Esophagus muscularis mucosa (tissue), 4 donors: Measurements from ENCODE around the gene KDF1. TPM values are rescaled to one million over a fixed set of nuclear protein-coding genes. Genes with fewer than 3 reads are reported as not detected.

Experiments
- DNase-seq: peaks from one replicate; pipeline ENCODE4 v3.0.0-alpha.2; 2017; ENCODE audit errors: extremely low spot score
- H3K27ac ChIP-seq, 4 donors: fragments of 200-600 bp; sonication (generic); replicated peaks in 1 of 4; 1 replicate in 3 of 4; 2 replicates in 1 of 4; pipeline ENCODE4 v1.5.1; 2016 to 2019; ENCODE audit warnings: mild to moderate bottlenecking in 1 of 4
- H3K27me3 ChIP-seq, 4 donors: fragments of 200-600 bp; sonication (generic); one replicate each; pipeline versions ENCODE4 v1.5.1 to v1.6.0; 2016 to 2019
- H3K36me3 ChIP-seq, 4 donors: fragments of 200-600 bp; sonication (generic); one replicate each; pipeline ENCODE4 v1.5.1; 2016 to 2019
- H3K4me1 ChIP-seq, 4 donors: fragments of 200-600 bp; sonication (generic); one replicate each; pipeline ENCODE4 v1.5.1; 2016 to 2019
- H3K4me3 ChIP-seq, 4 donors: fragments of 200-600 bp; sonication (generic); 1 replicate in 2 of 4; 2 replicates in 2 of 4; pipeline ENCODE4 v1.5.1; 2016 to 2019; ENCODE audit warnings: mild to moderate bottlenecking in 4 of 4, moderate library complexity in 1 of 4
- H3K9me3 ChIP-seq, 4 donors: fragments of 200-600 bp; sonication (generic); 1 replicate in 3 of 4; 2 replicates in 1 of 4; pipeline ENCODE4 v1.5.1; 2016 to 2019
- EP300 ChIP-seq: sonication (generic); formaldehyde crosslinking; IDR thresholded peaks from one replicate; pipeline ENCODE4 v1.6.1; 2017; ENCODE audit warnings: antibody characterized with exemption
- POLR2A ChIP-seq: fragments of 450-650 bp; IDR thresholded peaks from one replicate; pipeline ENCODE4 v1.6.1; 2017; ENCODE audit warnings: antibody characterized with exemption, moderate library complexity, mild to moderate bottlenecking, low read depth
- POLR2AphosphoS5 ChIP-seq, 2 donors: sonication (generic); formaldehyde crosslinking; IDR thresholded peaks; one replicate each; pipeline ENCODE4 v1.6.1; 2017; ENCODE audit warnings: antibody characterized with exemption in 2 of 2
- WGBS: methylation state at CpG from one replicate; pipeline ENCODE4 v1.1.5; 2018; 5-methylcytosine and 5-hydroxymethylcytosine counted together
- intact Hi-C: fragments of 100-400 bp; cut with DNase I; formaldehyde crosslinking; loops from one replicate; pipeline ENCODE4 v1.15.1; 2023
- total RNA-seq, 4 donors: library from RNA; depleted of rRNA; stranded (reverse); fragments of >200 nt; gene quantifications; one replicate each; pipeline versions ENCODE4 v1.1.0 to v1.2.1, GENCODE V29; 2016
- TF ChIP-seq, protein P1 (sequence below), 3 experiments: fragments of 200-600 bp in 2 of 3; fragments of 450-650 bp in 1 of 3; sonication (generic) in 2 of 3; IDR thresholded peaks; one replicate each; pipeline ENCODE4 v1.5.1; 2017 to 2019; ENCODE audit warnings: antibody characterized with exemption in 3 of 3, mild to moderate bottlenecking in 2 of 3, moderate library complexity in 1 of 3

The KDF1 gene
- total RNA-seq, 4 donors from 2014 or later: 0.33 to 0.42 TPM; not detected in 2

- H3K36me3 ChIP-seq: no peaks in the 10 kb centered on the region
- no peaks in the 10 kb centered on the region for H3K4me1 ChIP-seq
- no peaks in the 10 kb centered on the region for H3K9me3 ChIP-seq
- 92% methylated on average over 4 of the region's 4 CpGs for WGBS
- no peak overlapping the region for H3K4me3 ChIP-seq
- DNase-seq: no peak
- H3K27me3 ChIP-seq: peaks cover 0 to 26% (median 1%) of the 10 kb centered on the region in 4 donors
- no peak overlapping the region for H3K27ac ChIP-seq
- intact Hi-C loops: no loop called here
- TF ChIP-seq POLR2AphosphoS5 (IDR thresholded peaks at IDR 0.05) (no peak), POLR2A (no peak), EP300 (no peak)
- TF ChIP-seq, protein P1, sequence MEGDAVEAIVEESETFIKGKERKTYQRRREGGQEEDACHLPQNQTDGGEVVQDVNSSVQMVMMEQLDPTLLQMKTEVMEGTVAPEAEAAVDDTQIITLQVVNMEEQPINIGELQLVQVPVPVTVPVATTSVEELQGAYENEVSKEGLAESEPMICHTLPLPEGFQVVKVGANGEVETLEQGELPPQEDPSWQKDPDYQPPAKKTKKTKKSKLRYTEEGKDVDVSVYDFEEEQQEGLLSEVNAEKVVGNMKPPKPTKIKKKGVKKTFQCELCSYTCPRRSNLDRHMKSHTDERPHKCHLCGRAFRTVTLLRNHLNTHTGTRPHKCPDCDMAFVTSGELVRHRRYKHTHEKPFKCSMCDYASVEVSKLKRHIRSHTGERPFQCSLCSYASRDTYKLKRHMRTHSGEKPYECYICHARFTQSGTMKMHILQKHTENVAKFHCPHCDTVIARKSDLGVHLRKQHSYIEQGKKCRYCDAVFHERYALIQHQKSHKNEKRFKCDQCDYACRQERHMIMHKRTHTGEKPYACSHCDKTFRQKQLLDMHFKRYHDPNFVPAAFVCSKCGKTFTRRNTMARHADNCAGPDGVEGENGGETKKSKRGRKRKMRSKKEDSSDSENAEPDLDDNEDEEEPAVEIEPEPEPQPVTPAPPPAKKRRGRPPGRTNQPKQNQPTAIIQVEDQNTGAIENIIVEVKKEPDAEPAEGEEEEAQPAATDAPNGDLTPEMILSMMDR (IDR thresholded peaks at IDR 0.05): no peak
These were observed 12.6 kb upstream of the KDF1 start for GRCh38 chr1:26972821-26973220.

GRCh38 chr1:26972390-26972789 is 12.1 kb upstream of the KDF1 start:
- no peak for DNase-seq
- Histone ChIP-seq H3K4me1 (no peaks in the 10 kb centered on the region), H3K27me3 (peaks cover 0 to 26% (median 1%) of the 10 kb centered on the region in 4 donors), H3K27ac (no peak overlapping the region), H3K9me3 (no peaks in the 10 kb centered on the region), H3K36me3 (no peaks in the 10 kb centered on the region), H3K4me3 (no peak overlapping the region)
- WGBS: 39% methylated on average over 6 of the region's 6 CpGs
- intact Hi-C loops: no loop called here
- TF ChIP-seq, protein P1 (IDR thresholded peaks at IDR 0.05): no peak
- TF ChIP-seq POLR2A (no peak), EP300 (no peak), POLR2AphosphoS5 (IDR thresholded peaks at IDR 0.05) (no peak)

GRCh38 chr1:26971590-26971989 is 11.3 kb upstream of the KDF1 start:
- H3K4me1 ChIP-seq: no peaks in the 10 kb centered on the region
- H3K36me3 ChIP-seq: no peaks in the 10 kb centered on the region
- H3K27ac ChIP-seq: no peak overlapping the region
- peaks cover 0 to 26% (median 1%) of the 10 kb centered on the region in 4 donors for H3K27me3 ChIP-seq
- no peak for DNase-seq
- H3K9me3 ChIP-seq: no peaks in the 10 kb centered on the region
- TF ChIP-seq POLR2AphosphoS5 (IDR thresholded peaks at IDR 0.05): no peak
- TF ChIP-seq POLR2A: no peak
- no peak for TF ChIP-seq EP300
- TF ChIP-seq, protein P1 (IDR thresholded peaks at IDR 0.05): no peak
- intact Hi-C loops: no loop called here
- WGBS: 78% methylated on average over 3 of the region's 3 CpGs
- no peak overlapping the region for H3K4me3 ChIP-seq

GRCh38 chr1:26970810-26971209 is 10.5 kb upstream of the KDF1 start:
- no peaks in the 10 kb centered on the region for H3K36me3 ChIP-seq
- 64% methylated on average over 7 of the region's 7 CpGs for WGBS
- no peaks in the 10 kb centered on the region for H3K9me3 ChIP-seq
- H3K4me1 ChIP-seq: no peaks in the 10 kb centered on the region
- H3K4me3 ChIP-seq: no peak overlapping the region
- TF ChIP-seq POLR2A: no peak
- TF ChIP-seq, protein P1 (IDR thresholded peaks at IDR 0.05): no peak
- no peak for TF ChIP-seq EP300
- TF ChIP-seq POLR2AphosphoS5 (IDR thresholded peaks at IDR 0.05): no peak
- H3K27me3 ChIP-seq: peaks cover 0 to 26% (median 1%) of the 10 kb centered on the region in 4 donors
- no peak for DNase-seq
- no peak overlapping the region for H3K27ac ChIP-seq
- intact Hi-C loops: no loop called here

DNA sequence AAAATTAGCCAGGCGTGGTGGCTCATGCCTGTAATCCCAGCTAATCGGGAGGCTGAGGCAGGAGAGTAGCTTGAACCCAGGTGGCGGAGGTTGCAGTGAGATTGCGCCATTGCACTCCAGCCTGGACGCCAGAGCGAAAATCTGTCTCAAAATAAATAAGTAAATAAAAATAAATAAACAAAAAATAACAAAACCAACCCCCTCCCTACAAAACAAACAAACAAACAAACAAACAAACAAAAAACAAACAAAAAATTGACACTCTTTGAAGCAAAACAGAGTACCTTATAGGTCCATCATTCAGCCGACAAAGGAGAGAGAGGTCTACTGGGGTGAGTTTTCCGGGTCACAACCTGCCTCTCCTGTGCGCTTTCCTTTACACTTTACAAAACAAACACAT is 5.4 kb upstream of the KDF1 start:
- Histone ChIP-seq H3K4me1 (no peaks in the 10 kb centered on the region), H3K27ac (no peak overlapping the region), H3K4me3 (no peak overlapping the region), H3K36me3 (no peaks in the 10 kb centered on the region), H3K9me3 (no peaks in the 10 kb centered on the region), H3K27me3 (peaks cover 2 to 49% (median 5%) of the 10 kb centered on the region in 4 donors)
- intact Hi-C loops: loop anchor here (5.0 kb wide), 1 partner anchor 132 kb away; no protein-coding TSS in a partner anchor
- 92% methylated on average over 9 of the region's 9 CpGs for WGBS
- TF ChIP-seq, protein P1 (IDR thresholded peaks at IDR 0.05): no peak
- TF ChIP-seq EP300 (no peak), POLR2AphosphoS5 (IDR thresholded peaks at IDR 0.05) (no peak), POLR2A (no peak)
- DNase-seq: no peak
